Karpas-422 (cell line): ENCODE measurements around the gene DENND2D. TPM values are rescaled to one million over a fixed set of nuclear protein-coding genes. Genes with fewer than 3 reads are reported as not detected.
A peak's percentile ranks its signal among the peaks of the same experiment; 100 is the strongest.

Experiments used
- DNase-seq: peaks from one replicate; pipeline ENCODE4 v3.0.0-alpha.2; 2015
- H2AFZ ChIP-seq: fragments of 200-600 bp; sonication (generic); 2 replicates; pipeline ENCODE4 v1.6.1; 2014; ENCODE audit warnings: antibody characterized with exemption, low read length, mixed read lengths
- H3K27ac ChIP-seq: fragments of 200-600 bp; sonication (generic); 2 replicates; pipeline ENCODE4 v1.5.1; 2014; ENCODE audit warnings: mild to moderate bottlenecking, low read length, moderate library complexity
- H3K27me3 ChIP-seq: fragments of 200-600 bp; sonication (generic); 2 replicates; pipeline ENCODE4 v1.6.1; 2014; ENCODE audit warnings: low read length, mixed read lengths
- H3K36me3 ChIP-seq: fragments of 200-600 bp; sonication (generic); 2 replicates; pipeline ENCODE4 v1.6.1; 2014; ENCODE audit warnings: low read length, mixed read lengths; ENCODE audit not compliant: insufficient read depth
- H3K4me1 ChIP-seq: fragments of 200-600 bp; sonication (generic); 2 replicates; pipeline ENCODE4 v1.6.1; 2014; ENCODE audit warnings: mild to moderate bottlenecking, low read length, mixed read lengths
- H3K4me2 ChIP-seq: fragments of 200-600 bp; sonication (generic); 2 replicates; pipeline ENCODE4 v1.6.1; 2014; ENCODE audit warnings: low read length, low read depth, mild to moderate bottlenecking; ENCODE audit not compliant: poor library complexity, severe bottlenecking
- H3K4me3 ChIP-seq: fragments of 200-600 bp; sonication (generic); 2 replicates; pipeline ENCODE4 v1.5.1; 2014; ENCODE audit warnings: mild to moderate bottlenecking, antibody characterized with exemption, low read length, mixed read lengths
- H3K79me2 ChIP-seq: fragments of 200-600 bp; sonication (generic); 2 replicates; pipeline ENCODE4 v1.6.1; 2014; ENCODE audit warnings: mild to moderate bottlenecking, low read length, mixed read lengths
- H3K9ac ChIP-seq: fragments of 200-600 bp; sonication (generic); 2 replicates; pipeline ENCODE4 v1.6.0; 2014; ENCODE audit warnings: low read length
- H3K9me2 ChIP-seq: fragments of 200-600 bp; sonication (generic), shearing (Covaris generic); replicated peaks from 2 replicates; pipeline ENCODE4 v1.6.0; 2014; ENCODE audit warnings: mild to moderate bottlenecking, low read length, moderate library complexity; ENCODE audit not compliant: insufficient read depth
- H3K9me3 ChIP-seq: fragments of 300-700, 200-600 bp; sonication (generic); 2 replicates; pipeline ENCODE4 v1.6.1; 2014; ENCODE audit warnings: low read length, mixed read lengths
- H4K20me1 ChIP-seq: fragments of 200-600 bp; sonication (generic); 2 replicates; pipeline ENCODE4 v1.6.1; 2014; ENCODE audit warnings: mild to moderate bottlenecking, antibody characterized with exemption, low read length, low read depth; ENCODE audit not compliant: insufficient read depth
- total RNA-seq: library from RNA; depleted of rRNA; stranded (reverse); fragments of >200 nt; shearing (Covaris generic); gene quantifications from 2 replicates; pipeline ENCODE4 v1.2.3, GENCODE V29; 2014; ENCODE audit warnings: low replicate concordance

DENND2D gene
- total RNA-seq, 1 experiment from 2014 or later: 90.9 TPM

GRCh38 chr1:111212634-111213335 lies 12.3 kb upstream of the DENND2D start:
- no peaks in the 10 kb centered on the region for H3K9me2 ChIP-seq
- H3K36me3 ChIP-seq: no peaks in the 10 kb centered on the region
- H3K79me2 ChIP-seq: no peaks in the 10 kb centered on the region
- no peak overlapping the region for H3K4me2 ChIP-seq
- peaks cover 56% of the 10 kb centered on the region for H3K4me1 ChIP-seq
- no peak overlapping the region for H2AFZ ChIP-seq
- no peak overlapping the region for H3K4me3 ChIP-seq
- no peaks in the 10 kb centered on the region for H4K20me1 ChIP-seq
- H3K27me3 ChIP-seq: no peaks in the 10 kb centered on the region
- H3K27ac ChIP-seq: peak overlapping the region; percentile 96
- H3K9ac ChIP-seq: no peak overlapping the region
- DNase-seq: no peak
- no peaks in the 10 kb centered on the region for H3K9me3 ChIP-seq

GRCh38 chr1:111211921-111212320 lies 11.5 kb upstream of the DENND2D start:
- no peaks in the 10 kb centered on the region for H3K36me3 ChIP-seq
- H3K27ac ChIP-seq: no peak overlapping the region
- H3K79me2 ChIP-seq: no peaks in the 10 kb centered on the region
- no peak overlapping the region for H3K4me3 ChIP-seq
- H3K9ac ChIP-seq: no peak overlapping the region
- no peaks in the 10 kb centered on the region for H3K27me3 ChIP-seq
- H2AFZ ChIP-seq: no peak overlapping the region
- H3K4me1 ChIP-seq: peaks cover 47% of the 10 kb centered on the region
- no peaks in the 10 kb centered on the region for H4K20me1 ChIP-seq
- peak; percentile 43 for DNase-seq
- no peaks in the 10 kb centered on the region for H3K9me2 ChIP-seq
- no peak overlapping the region for H3K4me2 ChIP-seq
- no peaks in the 10 kb centered on the region for H3K9me3 ChIP-seq

DNA sequence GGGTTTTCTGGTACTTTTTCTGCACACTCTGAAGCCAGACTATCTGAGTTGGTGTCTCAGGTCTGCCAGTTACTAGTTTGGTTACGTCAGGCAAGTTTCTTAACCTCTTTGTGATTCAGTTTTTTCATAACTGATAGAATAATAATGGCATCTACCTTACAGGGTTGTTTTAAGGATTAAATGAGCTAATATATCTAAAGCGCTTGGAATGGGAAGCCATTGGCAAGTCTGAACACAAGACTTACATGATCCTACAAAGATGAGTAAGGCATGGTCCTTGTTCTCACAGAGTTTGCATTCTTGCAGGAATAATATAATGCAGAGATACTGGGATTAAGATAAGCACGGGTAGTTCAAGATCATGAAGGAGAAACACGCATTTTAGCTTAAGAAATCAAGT lies 9.2 kb upstream of the DENND2D start:
- H3K4me3 ChIP-seq: no peak overlapping the region
- no peaks in the 10 kb centered on the region for H3K9me2 ChIP-seq
- H2AFZ ChIP-seq: no peak overlapping the region
- no peaks in the 10 kb centered on the region for H3K36me3 ChIP-seq
- H3K9ac ChIP-seq: no peak overlapping the region
- no peaks in the 10 kb centered on the region for H4K20me1 ChIP-seq
- H3K4me2 ChIP-seq: no peak overlapping the region
- no peaks in the 10 kb centered on the region for H3K27me3 ChIP-seq
- H3K27ac ChIP-seq: no peak overlapping the region
- no peaks in the 10 kb centered on the region for H3K9me3 ChIP-seq
- H3K4me1 ChIP-seq: peaks cover 37% of the 10 kb centered on the region
- H3K79me2 ChIP-seq: no peaks in the 10 kb centered on the region
- DNase-seq: no peak

DNA sequence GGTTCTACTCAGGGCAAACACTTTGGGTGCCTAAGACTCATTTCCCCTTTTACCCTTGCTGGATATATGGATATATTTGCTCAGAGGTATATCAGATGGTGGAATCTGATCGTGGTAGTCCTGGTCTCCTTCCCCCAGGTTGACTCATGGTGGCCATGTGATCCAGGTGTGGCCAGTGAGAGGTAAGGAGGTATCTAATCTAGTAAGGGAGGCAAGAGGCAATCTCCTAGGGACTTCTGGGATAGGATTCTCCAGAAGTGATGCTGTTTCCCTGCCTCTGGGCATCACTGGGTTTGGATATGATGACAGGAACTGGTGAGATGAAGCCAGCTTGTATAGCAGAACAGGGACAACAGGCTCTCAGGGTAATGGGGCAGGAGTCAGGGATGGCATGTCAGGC lies 8.5 kb upstream of the DENND2D start:
- Histone ChIP-seq H3K9me2 (no peaks in the 10 kb centered on the region), H3K9me3 (no peaks in the 10 kb centered on the region), H2AFZ (no peak overlapping the region), H3K4me2 (no peak overlapping the region), H3K4me3 (no peak overlapping the region), H3K4me1 (peaks cover 37% of the 10 kb centered on the region), H3K27me3 (no peaks in the 10 kb centered on the region), H3K79me2 (no peaks in the 10 kb centered on the region), H3K9ac (no peak overlapping the region), H4K20me1 (no peaks in the 10 kb centered on the region), H3K27ac (no peak overlapping the region), H3K36me3 (no peaks in the 10 kb centered on the region)
- DNase-seq: no peak

DNA sequence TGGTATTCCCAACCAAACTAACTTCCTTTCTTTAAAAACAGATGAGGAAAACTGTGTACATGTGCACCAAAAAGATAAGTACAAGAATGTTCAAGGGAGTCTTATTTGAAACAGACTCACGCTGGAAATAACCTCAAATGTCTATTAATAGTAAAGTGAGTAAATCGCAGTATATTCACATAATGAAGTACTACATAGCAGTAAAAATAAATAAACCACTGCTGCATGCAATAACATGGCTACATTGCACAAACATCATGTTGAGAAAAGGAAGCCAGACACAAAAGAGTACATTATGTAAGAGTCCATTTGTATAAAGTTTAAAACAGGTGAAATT lies 5.2 kb upstream of the DENND2D start:
- H2AFZ ChIP-seq: no peak overlapping the region
- H3K27me3 ChIP-seq: no peaks in the 10 kb centered on the region
- DNase-seq: no peak
- H4K20me1 ChIP-seq: no peaks in the 10 kb centered on the region
- H3K79me2 ChIP-seq: peaks cover 29% of the 10 kb centered on the region
- no peak overlapping the region for H3K27ac ChIP-seq
- H3K4me2 ChIP-seq: no peak overlapping the region
- no peaks in the 10 kb centered on the region for H3K9me2 ChIP-seq
- no peak overlapping the region for H3K4me3 ChIP-seq
- H3K9me3 ChIP-seq: no peaks in the 10 kb centered on the region
- peaks cover 47% of the 10 kb centered on the region for H3K4me1 ChIP-seq
- H3K36me3 ChIP-seq: no peaks in the 10 kb centered on the region
- no peak overlapping the region for H3K9ac ChIP-seq

- DNase-seq: peak; percentile 62
- Histone ChIP-seq H3K9me2 (no peaks in the 10 kb centered on the region), H3K9me3 (no peaks in the 10 kb centered on the region), H3K36me3 (no peaks in the 10 kb centered on the region), H3K4me2 (peak overlapping the region; percentile 98), H3K79me2 (peaks cover 34% of the 10 kb centered on the region), H3K4me3 (peak overlapping the region; percentile 74), H3K27ac (peak overlapping the region; percentile 88; the same call in 1 of the 2 replicates), H4K20me1 (no peaks in the 10 kb centered on the region), H3K9ac (peak overlapping the region; percentile 94), H2AFZ (0 out of 2 replicates have a peak overlapping the region, but pooled peaks have one; percentile 51), H3K27me3 (no peaks in the 10 kb centered on the region), H3K4me1 (peaks cover 47% of the 10 kb centered on the region)
These were observed 4.7 kb upstream of the DENND2D start for GRCh38 chr1:111204983-111205713.

DNA sequence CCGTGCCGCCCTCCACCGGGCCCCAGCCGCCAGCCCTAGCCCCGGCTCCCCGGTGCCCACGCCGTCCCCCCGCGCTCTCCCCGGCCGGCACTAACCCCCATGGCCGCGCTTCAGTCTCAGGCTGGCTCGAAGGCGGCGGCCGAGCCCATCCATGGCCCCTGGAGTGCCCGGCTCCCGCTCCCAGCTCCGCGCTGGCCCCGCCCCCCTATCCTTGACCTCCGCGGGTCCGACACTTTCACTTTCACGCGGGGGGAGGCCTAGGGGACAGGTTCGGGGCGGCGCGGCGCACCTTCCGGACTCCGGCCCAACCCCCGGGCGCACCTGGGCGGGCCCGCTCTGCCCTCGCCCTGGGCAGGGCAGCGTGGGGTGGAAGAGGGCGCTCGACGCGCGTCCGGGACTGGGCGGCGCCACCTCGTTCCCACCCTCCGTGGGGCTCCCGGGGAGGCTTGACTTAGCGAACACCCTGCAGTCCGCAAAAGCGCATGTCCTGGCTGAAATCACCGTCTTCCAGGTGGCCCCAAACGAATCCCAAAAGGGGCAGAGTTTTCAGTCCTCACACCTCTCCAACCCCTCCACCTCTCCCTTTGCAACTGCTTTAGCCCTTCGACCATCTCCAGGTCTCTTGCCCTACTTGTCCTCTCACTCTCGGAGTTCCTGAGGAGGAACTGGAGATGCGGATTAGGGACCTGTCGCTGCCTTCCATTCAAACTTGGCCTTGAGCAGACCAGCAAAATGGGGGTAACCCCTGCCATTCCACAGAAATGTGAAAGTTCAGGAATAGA lies 3.9 kb upstream of the DENND2D start:
- peak; percentile 90 for DNase-seq
- peak overlapping the region; percentile 74 for H3K4me3 ChIP-seq
- no peaks in the 10 kb centered on the region for H4K20me1 ChIP-seq
- no peaks in the 10 kb centered on the region for H3K27me3 ChIP-seq
- no peaks in the 10 kb centered on the region for H3K36me3 ChIP-seq
- peak overlapping the region; percentile 51; the same call in 1 of the 2 replicates for H2AFZ ChIP-seq
- no peaks in the 10 kb centered on the region for H3K9me3 ChIP-seq
- H3K27ac ChIP-seq: peak overlapping the region; percentile 88
- H3K4me2 ChIP-seq: peak overlapping the region; percentile 98
- no peaks in the 10 kb centered on the region for H3K9me2 ChIP-seq
- H3K4me1 ChIP-seq: peaks cover 47% of the 10 kb centered on the region
- peak overlapping the region; percentile 94 for H3K9ac ChIP-seq
- peaks cover 34% of the 10 kb centered on the region for H3K79me2 ChIP-seq

- Histone ChIP-seq H3K4me2 (peak overlapping the region; percentile 98), H2AFZ (no peak overlapping the region), H3K4me3 (peak overlapping the region; percentile 74), H3K9me2 (no peaks in the 10 kb centered on the region), H3K9me3 (no peaks in the 10 kb centered on the region), H3K27me3 (no peaks in the 10 kb centered on the region), H4K20me1 (no peaks in the 10 kb centered on the region), H3K4me1 (peaks cover 47% of the 10 kb centered on the region), H3K9ac (peak overlapping the region; percentile 94), H3K36me3 (no peaks in the 10 kb centered on the region), H3K27ac (peak overlapping the region; percentile 88), H3K79me2 (peaks cover 34% of the 10 kb centered on the region)
- DNase-seq: peak; percentile 96
These were observed 3.3 kb upstream of the DENND2D start for GRCh38 chr1:111203681-111204200.
